ENCODE data around the gene LETM1. TPM values are rescaled to one million over a fixed set of nuclear protein-coding genes. Genes with fewer than 3 reads are reported as not detected.

The LETM1 gene
- total and polyA plus RNA-seq, 2 donors (not counting 1 experiment from before 2014, with no cell fraction given) = 15.8 to 70.4 TPM

- Histone ChIP-seq H3K27ac (ENCODE audit: insufficient read depth, low read length) (no peak overlapping the region), H3K4me3 (replicated peaks in 1 of 4; ENCODE audit: control extremely low read depth in 1 of 4, insufficient read depth in 1 of 4, low read depth in 3 of 4, low read length in 4 of 4) (no peak overlapping the region), H2AFZ (ENCODE audit: low read length) (no peak overlapping the region), H3K79me2 (ENCODE audit: control insufficient read depth, insufficient read depth, low read length) (peaks cover 98% of the 10 kb centered on the region), H3K27me3 (ENCODE audit: control insufficient read depth, insufficient read depth, low read length) (no peaks in the 10 kb centered on the region), H3K4me2 (ENCODE audit: extremely low read depth, insufficient read depth, low read length) (no peak overlapping the region), H3K9ac (ENCODE audit: insufficient read depth, low read length) (no peak overlapping the region), H3K4me1 (ENCODE audit: control insufficient read depth, extremely low read depth, insufficient read depth, low read length) (peaks cover 2% of the 10 kb centered on the region), H3K36me3 (ENCODE audit: control insufficient read depth, insufficient read depth, low read length) (peaks cover 8% of the 10 kb centered on the region), H4K20me1 (ENCODE audit: control insufficient read depth, extremely low read depth, insufficient read depth, low read length) (no peaks in the 10 kb centered on the region), H3K9me3 (ENCODE audit: control insufficient read depth, insufficient read depth, low read depth, low read length) (no peaks in the 10 kb centered on the region)
- no peak for DNase-seq (ENCODE audit: low read depth in 2 of 2)
- no peak for TF ChIP-seq EZH2 (IDR thresholded peaks at IDR 0.05; ENCODE audit: low read length, missing control alignments)
These were observed 42.1 kb upstream of the LETM1 start for GRCh38 chr4:1898007-1898406.

DNA sequence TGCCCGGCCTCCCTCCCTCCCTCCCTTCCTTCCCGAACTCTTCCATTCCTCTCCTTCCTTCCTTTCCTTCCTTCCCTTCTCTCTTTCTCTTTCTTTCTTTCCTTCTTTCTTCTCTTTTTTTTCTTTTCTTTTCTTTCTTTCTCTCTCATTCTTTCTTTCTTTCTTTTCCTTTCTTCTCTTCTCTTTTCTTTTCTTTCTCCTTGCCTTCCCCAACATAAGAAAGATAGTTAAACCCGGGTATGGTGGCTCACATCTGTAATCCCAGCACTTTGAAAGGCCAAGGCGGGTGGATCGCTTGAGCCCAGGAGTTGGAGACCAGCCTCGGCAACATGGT, 40.7 kb upstream of the LETM1 start:
- H3K79me2 ChIP-seq (ENCODE audit: control insufficient read depth, insufficient read depth, low read length) = peaks cover 98% of the 10 kb centered on the region
- TF ChIP-seq EZH2 (IDR thresholded peaks at IDR 0.05; ENCODE audit: low read length, missing control alignments) (no peak), CTCF (conservative IDR thresholded peaks at IDR 0.05 in 1 of 2, IDR thresholded peaks at IDR 0.05 in 1 of 2; ENCODE audit: low read depth in 1 of 2, low read length in 2 of 2) (no peak)
- H3K27me3 ChIP-seq (ENCODE audit: control insufficient read depth, insufficient read depth, low read length) = no peaks in the 10 kb centered on the region
- no peaks in the 10 kb centered on the region for H4K20me1 ChIP-seq (ENCODE audit: control insufficient read depth, extremely low read depth, insufficient read depth, low read length)
- H3K36me3 ChIP-seq (ENCODE audit: control insufficient read depth, insufficient read depth, low read length) = peaks cover 8% of the 10 kb centered on the region
- H3K4me2 ChIP-seq (ENCODE audit: extremely low read depth, insufficient read depth, low read length) = no peak overlapping the region
- no peak overlapping the region for H3K9ac ChIP-seq (ENCODE audit: insufficient read depth, low read length)
- H3K9me3 ChIP-seq (ENCODE audit: control insufficient read depth, insufficient read depth, low read depth, low read length) = no peaks in the 10 kb centered on the region
- H3K27ac ChIP-seq (ENCODE audit: insufficient read depth, low read length) = no peak overlapping the region
- no peak for DNase-seq (ENCODE audit: low read depth in 2 of 2)
- H3K4me1 ChIP-seq (ENCODE audit: control insufficient read depth, extremely low read depth, insufficient read depth, low read length) = peaks cover 2% of the 10 kb centered on the region
- H2AFZ ChIP-seq (ENCODE audit: low read length) = no peak overlapping the region
- H3K4me3 ChIP-seq (replicated peaks in 1 of 4; ENCODE audit: control extremely low read depth in 1 of 4, insufficient read depth in 1 of 4, low read depth in 3 of 4, low read length in 4 of 4) = no peak overlapping the region

DNA sequence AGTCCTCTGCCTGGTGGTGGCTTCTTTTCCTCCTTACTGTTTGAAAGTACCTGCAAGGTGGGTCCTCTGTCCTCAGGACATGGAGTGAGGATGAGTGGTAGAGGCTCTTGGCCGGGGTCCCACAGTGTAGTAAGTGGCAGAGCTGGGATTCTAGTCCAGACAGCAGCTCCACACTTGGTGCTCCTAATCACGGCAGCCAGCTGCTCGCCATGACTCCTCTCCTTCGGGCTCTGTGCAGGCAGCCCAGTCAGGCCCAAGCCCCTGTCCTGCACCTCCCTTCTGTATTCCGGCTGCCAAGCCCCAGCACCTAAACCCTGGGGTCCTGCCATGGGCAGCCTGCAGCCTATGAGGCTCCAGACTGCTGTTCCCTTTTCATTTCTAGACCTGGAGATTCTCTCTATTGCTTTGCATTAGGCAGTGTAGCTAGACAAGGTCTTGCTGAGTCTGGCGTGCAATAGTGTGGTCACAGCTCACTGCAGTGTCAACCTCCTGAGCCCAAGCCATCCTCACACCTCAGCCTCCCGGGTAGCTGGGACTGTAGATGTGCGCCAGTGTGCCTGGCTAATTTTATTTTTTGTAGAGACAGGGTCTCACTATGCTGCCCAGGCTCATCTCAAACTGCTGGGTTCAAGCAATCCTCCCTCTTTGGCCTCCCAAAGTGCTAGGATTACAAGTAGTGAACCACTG, 40.2 kb upstream of the LETM1 start:
- H3K27ac ChIP-seq (ENCODE audit: insufficient read depth, low read length) = no peak overlapping the region
- no peaks in the 10 kb centered on the region for H3K9me3 ChIP-seq (ENCODE audit: control insufficient read depth, insufficient read depth, low read depth, low read length)
- no peaks in the 10 kb centered on the region for H3K27me3 ChIP-seq (ENCODE audit: control insufficient read depth, insufficient read depth, low read length)
- TF ChIP-seq CTCF (conservative IDR thresholded peaks at IDR 0.05 in 1 of 2, IDR thresholded peaks at IDR 0.05 in 1 of 2; ENCODE audit: low read depth in 1 of 2, low read length in 2 of 2) = no peak
- TF ChIP-seq EZH2 (IDR thresholded peaks at IDR 0.05; ENCODE audit: low read length, missing control alignments) = no peak
- no peak overlapping the region for H3K4me3 ChIP-seq (replicated peaks in 1 of 4; ENCODE audit: control extremely low read depth in 1 of 4, insufficient read depth in 1 of 4, low read depth in 3 of 4, low read length in 4 of 4)
- no peak overlapping the region for H3K4me2 ChIP-seq (ENCODE audit: extremely low read depth, insufficient read depth, low read length)
- H2AFZ ChIP-seq (ENCODE audit: low read length) = no peak overlapping the region
- peaks cover 2% of the 10 kb centered on the region for H3K4me1 ChIP-seq (ENCODE audit: control insufficient read depth, extremely low read depth, insufficient read depth, low read length)
- no peaks in the 10 kb centered on the region for H4K20me1 ChIP-seq (ENCODE audit: control insufficient read depth, extremely low read depth, insufficient read depth, low read length)
- peaks cover 98% of the 10 kb centered on the region for H3K79me2 ChIP-seq (ENCODE audit: control insufficient read depth, insufficient read depth, low read length)
- no peak overlapping the region for H3K9ac ChIP-seq (ENCODE audit: insufficient read depth, low read length)
- peaks cover 6% of the 10 kb centered on the region for H3K36me3 ChIP-seq (ENCODE audit: control insufficient read depth, insufficient read depth, low read length)
- DNase-seq (ENCODE audit: low read depth in 2 of 2) = no peak

Data from fibroblast of lung (primary cell).